GM12878 (cell line): ENCODE data around the gene OPN4. TPM values are rescaled to one million over a fixed set of nuclear protein-coding genes. Genes with fewer than 3 reads are reported as not detected.
A peak's percentile ranks its signal among the peaks of the same experiment; 100 is the strongest.

ENCODE experiments used
- CBFB ChIP-seq: IDR thresholded peaks from 2 replicates; pipeline ENCODE4 v1.6.1; 2016; ENCODE audit warnings: antibody characterized with exemption, low read depth
- DPF2 ChIP-seq: fragments of 450-650 bp; IDR thresholded peaks from 2 replicates; pipeline ENCODE4 v1.6.1; 2017; ENCODE audit warnings: mild to moderate bottlenecking
- NFYB ChIP-seq: IDR thresholded peaks from 2 replicates; pipeline ENCODE4 v1.6.1; 2011; ENCODE audit warnings: low read depth, mild to moderate bottlenecking, low read length, improper control_type of control experiment, moderate library complexity; ENCODE audit not compliant: insufficient read depth
- RAD51 ChIP-seq: fragments of 450-650 bp; IDR thresholded peaks from 2 replicates; pipeline ENCODE4 v1.6.1; 2016; ENCODE audit warnings: moderate library complexity, mild to moderate bottlenecking, inconsistent platforms
- RELA ChIP-seq: fragments of 450-650 bp; IDR thresholded peaks from 2 replicates; pipeline ENCODE4 v1.8.0; 2014; ENCODE audit warnings: borderline replicate concordance; ENCODE audit not compliant: partially characterized antibody
- SMAD5 ChIP-seq: IDR thresholded peaks from 2 replicates; pipeline ENCODE4 v1.6.1; 2016; ENCODE audit warnings: antibody characterized with exemption, low read depth
- STAT3 ChIP-seq: IDR thresholded peaks from 2 replicates; pipeline ENCODE4 v1.6.1; 2011; ENCODE audit warnings: low read depth, low read length, improper control_type of control experiment
- YBX1 ChIP-seq: fragments of 450-650 bp; IDR thresholded peaks from 2 replicates; pipeline ENCODE4 v1.6.1; 2016; ENCODE audit warnings: antibody characterized with exemption
- ZNF622 ChIP-seq: fragments of 450-650 bp; IDR thresholded peaks from 2 replicates; pipeline ENCODE4 v1.6.1; 2017; ENCODE audit warnings: mild to moderate bottlenecking, inconsistent platforms
- polyA plus RNA-seq, 11 experiments: library from polyadenylated mRNA; depleted of rRNA in 4 of 11; unstranded in 6 of 11; stranded (reverse) in 5 of 11; fragments of >200 nt; fragmentation: Nextera tagmentation in 4 of 11; fragmentation: Illumina TruSeq in 1 of 11; extraction: Ambion mirVana in 4 of 11; extraction: Trizol in 1 of 11; gene quantifications; 1 replicate in 1 of 11; 2 replicates in 10 of 11; pipeline versions ENCODE4 v1.2.1 to v1.2.3, GENCODE V29; 2011 to 2016; ENCODE audit warnings: inconsistent platforms in 2 of 11, missing spikeins in 2 of 11, low read depth in 1 of 11
- total RNA-seq, 4 experiments: library from RNA; depleted of rRNA in 3 of 4; stranded (reverse); fragments of >200 nt in 3 of 4; fragmentation: Illumina TruSeq in 1 of 4; extraction: Trizol in 1 of 4; gene quantifications; 2 replicates each; pipeline versions ENCODE4 v1.2.1 to v1.2.3, GENCODE V29; 2013 to 2021
- TF ChIP-seq, protein P1 (sequence below): fragments of 450-650 bp; IDR thresholded peaks from 2 replicates; pipeline ENCODE4 v1.6.1; 2017; ENCODE audit warnings: mild to moderate bottlenecking, low read depth, inconsistent platforms; ENCODE audit not compliant: poor library complexity, severe bottlenecking
- TF ChIP-seq, protein P2 (sequence below): fragments of 450-650 bp; IDR thresholded peaks from 2 replicates; pipeline ENCODE4 v1.6.1; 2017; ENCODE audit warnings: mild to moderate bottlenecking, moderate library complexity
- TF ChIP-seq, protein P3 (sequence below): fragments of 450-650 bp; IDR thresholded peaks from 2 replicates; pipeline ENCODE4 v1.6.1; 2016; ENCODE audit warnings: mild to moderate bottlenecking
- TF ChIP-seq, protein P4 (sequence below): IDR thresholded peaks from 2 replicates; pipeline ENCODE4 v1.6.1; 2012; ENCODE audit warnings: low read length, inconsistent platforms
- TF ChIP-seq, protein P5 (sequence below): fragments of 450-650 bp; IDR thresholded peaks from 2 replicates; pipeline ENCODE4 v1.6.1; 2018; ENCODE audit warnings: borderline replicate concordance, mild to moderate bottlenecking; ENCODE audit not compliant: partially characterized antibody
- TF ChIP-seq, protein P6 (sequence below): IDR thresholded peaks from 2 replicates; pipeline ENCODE4 v1.6.1; 2012; ENCODE audit warnings: low read depth, low read length, improper control_type of control experiment

Gene OPN4
- total and polyA plus RNA-seq, 10 of the 15 experiments (the other 5 are each of a cell fraction or from before 2014, with no cell fraction given): not detected

- TF ChIP-seq, protein P1, sequence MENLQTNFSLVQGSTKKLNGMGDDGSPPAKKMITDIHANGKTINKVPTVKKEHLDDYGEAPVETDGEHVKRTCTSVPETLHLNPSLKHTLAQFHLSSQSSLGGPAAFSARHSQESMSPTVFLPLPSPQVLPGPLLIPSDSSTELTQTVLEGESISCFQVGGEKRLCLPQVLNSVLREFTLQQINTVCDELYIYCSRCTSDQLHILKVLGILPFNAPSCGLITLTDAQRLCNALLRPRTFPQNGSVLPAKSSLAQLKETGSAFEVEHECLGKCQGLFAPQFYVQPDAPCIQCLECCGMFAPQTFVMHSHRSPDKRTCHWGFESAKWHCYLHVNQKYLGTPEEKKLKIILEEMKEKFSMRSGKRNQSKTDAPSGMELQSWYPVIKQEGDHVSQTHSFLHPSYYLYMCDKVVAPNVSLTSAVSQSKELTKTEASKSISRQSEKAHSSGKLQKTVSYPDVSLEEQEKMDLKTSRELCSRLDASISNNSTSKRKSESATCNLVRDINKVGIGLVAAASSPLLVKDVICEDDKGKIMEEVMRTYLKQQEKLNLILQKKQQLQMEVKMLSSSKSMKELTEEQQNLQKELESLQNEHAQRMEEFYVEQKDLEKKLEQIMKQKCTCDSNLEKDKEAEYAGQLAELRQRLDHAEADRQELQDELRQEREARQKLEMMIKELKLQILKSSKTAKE: no peak
- TF ChIP-seq, protein P2, sequence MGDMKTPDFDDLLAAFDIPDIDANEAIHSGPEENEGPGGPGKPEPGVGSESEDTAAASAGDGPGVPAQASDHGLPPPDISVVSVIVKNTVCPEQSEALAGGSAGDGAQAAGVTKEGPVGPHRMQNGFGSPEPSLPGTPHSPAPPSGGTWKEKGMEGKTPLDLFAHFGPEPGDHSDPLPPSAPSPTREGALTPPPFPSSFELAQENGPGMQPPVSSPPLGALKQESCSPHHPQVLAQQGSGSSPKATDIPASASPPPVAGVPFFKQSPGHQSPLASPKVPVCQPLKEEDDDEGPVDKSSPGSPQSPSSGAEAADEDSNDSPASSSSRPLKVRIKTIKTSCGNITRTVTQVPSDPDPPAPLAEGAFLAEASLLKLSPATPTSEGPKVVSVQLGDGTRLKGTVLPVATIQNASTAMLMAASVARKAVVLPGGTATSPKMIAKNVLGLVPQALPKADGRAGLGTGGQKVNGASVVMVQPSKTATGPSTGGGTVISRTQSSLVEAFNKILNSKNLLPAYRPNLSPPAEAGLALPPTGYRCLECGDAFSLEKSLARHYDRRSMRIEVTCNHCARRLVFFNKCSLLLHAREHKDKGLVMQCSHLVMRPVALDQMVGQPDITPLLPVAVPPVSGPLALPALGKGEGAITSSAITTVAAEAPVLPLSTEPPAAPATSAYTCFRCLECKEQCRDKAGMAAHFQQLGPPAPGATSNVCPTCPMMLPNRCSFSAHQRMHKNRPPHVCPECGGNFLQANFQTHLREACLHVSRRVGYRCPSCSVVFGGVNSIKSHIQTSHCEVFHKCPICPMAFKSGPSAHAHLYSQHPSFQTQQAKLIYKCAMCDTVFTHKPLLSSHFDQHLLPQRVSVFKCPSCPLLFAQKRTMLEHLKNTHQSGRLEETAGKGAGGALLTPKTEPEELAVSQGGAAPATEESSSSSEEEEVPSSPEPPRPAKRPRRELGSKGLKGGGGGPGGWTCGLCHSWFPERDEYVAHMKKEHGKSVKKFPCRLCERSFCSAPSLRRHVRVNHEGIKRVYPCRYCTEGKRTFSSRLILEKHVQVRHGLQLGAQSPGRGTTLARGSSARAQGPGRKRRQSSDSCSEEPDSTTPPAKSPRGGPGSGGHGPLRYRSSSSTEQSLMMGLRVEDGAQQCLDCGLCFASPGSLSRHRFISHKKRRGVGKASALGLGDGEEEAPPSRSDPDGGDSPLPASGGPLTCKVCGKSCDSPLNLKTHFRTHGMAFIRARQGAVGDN: peak; percentile 65; the same call in 1 of the 2 replicates
- TF ChIP-seq CBFB (no peak), RELA (no peak), DPF2 (no peak), NFYB (no peak), STAT3 (no peak), YBX1 (no peak), ZNF622 (no peak), SMAD5 (no peak), RAD51 (peak; percentile 53)
- TF ChIP-seq, protein P3, sequence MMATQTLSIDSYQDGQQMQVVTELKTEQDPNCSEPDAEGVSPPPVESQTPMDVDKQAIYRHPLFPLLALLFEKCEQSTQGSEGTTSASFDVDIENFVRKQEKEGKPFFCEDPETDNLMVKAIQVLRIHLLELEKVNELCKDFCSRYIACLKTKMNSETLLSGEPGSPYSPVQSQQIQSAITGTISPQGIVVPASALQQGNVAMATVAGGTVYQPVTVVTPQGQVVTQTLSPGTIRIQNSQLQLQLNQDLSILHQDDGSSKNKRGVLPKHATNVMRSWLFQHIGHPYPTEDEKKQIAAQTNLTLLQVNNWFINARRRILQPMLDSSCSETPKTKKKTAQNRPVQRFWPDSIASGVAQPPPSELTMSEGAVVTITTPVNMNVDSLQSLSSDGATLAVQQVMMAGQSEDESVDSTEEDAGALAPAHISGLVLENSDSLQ: no peak
- TF ChIP-seq, protein P4, sequence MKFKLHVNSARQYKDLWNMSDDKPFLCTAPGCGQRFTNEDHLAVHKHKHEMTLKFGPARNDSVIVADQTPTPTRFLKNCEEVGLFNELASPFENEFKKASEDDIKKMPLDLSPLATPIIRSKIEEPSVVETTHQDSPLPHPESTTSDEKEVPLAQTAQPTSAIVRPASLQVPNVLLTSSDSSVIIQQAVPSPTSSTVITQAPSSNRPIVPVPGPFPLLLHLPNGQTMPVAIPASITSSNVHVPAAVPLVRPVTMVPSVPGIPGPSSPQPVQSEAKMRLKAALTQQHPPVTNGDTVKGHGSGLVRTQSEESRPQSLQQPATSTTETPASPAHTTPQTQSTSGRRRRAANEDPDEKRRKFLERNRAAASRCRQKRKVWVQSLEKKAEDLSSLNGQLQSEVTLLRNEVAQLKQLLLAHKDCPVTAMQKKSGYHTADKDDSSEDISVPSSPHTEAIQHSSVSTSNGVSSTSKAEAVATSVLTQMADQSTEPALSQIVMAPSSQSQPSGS: no peak
- TF ChIP-seq, protein P5, sequence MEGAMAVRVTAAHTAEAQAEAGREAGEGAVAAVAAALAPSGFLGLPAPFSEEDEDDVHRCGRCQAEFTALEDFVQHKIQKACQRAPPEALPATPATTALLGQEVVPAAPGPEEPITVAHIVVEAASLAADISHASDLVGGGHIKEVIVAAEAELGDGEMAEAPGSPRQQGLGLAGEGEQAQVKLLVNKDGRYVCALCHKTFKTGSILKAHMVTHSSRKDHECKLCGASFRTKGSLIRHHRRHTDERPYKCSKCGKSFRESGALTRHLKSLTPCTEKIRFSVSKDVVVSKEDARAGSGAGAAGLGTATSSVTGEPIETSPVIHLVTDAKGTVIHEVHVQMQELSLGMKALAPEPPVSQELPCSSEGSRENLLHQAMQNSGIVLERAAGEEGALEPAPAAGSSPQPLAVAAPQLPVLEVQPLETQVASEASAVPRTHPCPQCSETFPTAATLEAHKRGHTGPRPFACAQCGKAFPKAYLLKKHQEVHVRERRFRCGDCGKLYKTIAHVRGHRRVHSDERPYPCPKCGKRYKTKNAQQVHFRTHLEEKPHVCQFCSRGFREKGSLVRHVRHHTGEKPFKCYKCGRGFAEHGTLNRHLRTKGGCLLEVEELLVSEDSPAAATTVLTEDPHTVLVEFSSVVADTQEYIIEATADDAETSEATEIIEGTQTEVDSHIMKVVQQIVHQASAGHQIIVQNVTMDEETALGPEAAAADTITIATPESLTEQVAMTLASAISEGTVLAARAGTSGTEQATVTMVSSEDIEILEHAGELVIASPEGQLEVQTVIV: no peak
- TF ChIP-seq, protein P6, sequence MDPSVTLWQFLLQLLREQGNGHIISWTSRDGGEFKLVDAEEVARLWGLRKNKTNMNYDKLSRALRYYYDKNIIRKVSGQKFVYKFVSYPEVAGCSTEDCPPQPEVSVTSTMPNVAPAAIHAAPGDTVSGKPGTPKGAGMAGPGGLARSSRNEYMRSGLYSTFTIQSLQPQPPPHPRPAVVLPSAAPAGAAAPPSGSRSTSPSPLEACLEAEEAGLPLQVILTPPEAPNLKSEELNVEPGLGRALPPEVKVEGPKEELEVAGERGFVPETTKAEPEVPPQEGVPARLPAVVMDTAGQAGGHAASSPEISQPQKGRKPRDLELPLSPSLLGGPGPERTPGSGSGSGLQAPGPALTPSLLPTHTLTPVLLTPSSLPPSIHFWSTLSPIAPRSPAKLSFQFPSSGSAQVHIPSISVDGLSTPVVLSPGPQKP: no peak
These were observed 9.4 kb downstream of the OPN4 start (continued) for GRCh38 chr10:86663576-86664339.
